Measurements from ENCODE around the gene CAMKMT. TPM values are rescaled to one million over a fixed set of nuclear protein-coding genes. Genes with fewer than 3 reads are reported as not detected.
"Not testable (repeated sequence)": the region's sequence is repeated elsewhere in the genome, so short reads cannot be mapped to it uniquely, and the experiment has no call there.

Gene CAMKMT
- total RNA-seq, 1 donor from 2014 or later, result 7.6 TPM

- no peak for DNase-seq (ENCODE audit: low read depth, low spot score)
Measured at GRCh38 chr2:44360749-44361329, 908 bp upstream of the CAMKMT start.

- no peak for DNase-seq (ENCODE audit: low read depth, low spot score)
Measured at GRCh38 chr2:44362207-44363015, 664 bp downstream of the CAMKMT start.

- DNase-seq (ENCODE audit: low read depth, low spot score), result no peak
Measured at GRCh38 chr2:44364604-44365003, 2.9 kb downstream of the CAMKMT start.

GRCh38 chr2:44367591-44367990 is 5.8 kb downstream of the CAMKMT start:
- no peak for DNase-seq (ENCODE audit: low read depth, low spot score)

- DNase-seq (ENCODE audit: low read depth, low spot score), result no peak
Measured at GRCh38 chr2:44369392-44369791, 7.6 kb downstream of the CAMKMT start.

GRCh38 chr2:44371445-44371844 is 9.7 kb downstream of the CAMKMT start:
- no peak for DNase-seq (ENCODE audit: low read depth, low spot score)

- DNase-seq (ENCODE audit: low read depth, low spot score), result no peak
Measured at GRCh38 chr2:44372246-44372645, 10.5 kb downstream of the CAMKMT start.

- DNase-seq (ENCODE audit: low read depth, low spot score), result no peak
Measured at GRCh38 chr2:44377486-44377885, 15.7 kb downstream of the CAMKMT start.

GRCh38 chr2:44385226-44385625 is 23.5 kb downstream of the CAMKMT start:
- not testable (repeated sequence) for DNase-seq (ENCODE audit: low read depth, low spot score)

- no peak for DNase-seq (ENCODE audit: low read depth, low spot score)
Measured at GRCh38 chr2:44388877-44389276, 27.1 kb downstream of the CAMKMT start.

- DNase-seq (ENCODE audit: low read depth, low spot score), result no peak
Measured at GRCh38 chr2:44389895-44390294, 28.1 kb downstream of the CAMKMT start.

- DNase-seq (ENCODE audit: low read depth, low spot score), result no peak
Measured at GRCh38 chr2:44392338-44392943, 30.7 kb downstream of the CAMKMT start.

- no peak for DNase-seq (ENCODE audit: low read depth, low spot score)
Measured at GRCh38 chr2:44397447-44398175, 35.9 kb downstream of the CAMKMT start.

- no peak for DNase-seq (ENCODE audit: low read depth, low spot score)
Measured at GRCh38 chr2:44398243-44398897, 36.6 kb downstream of the CAMKMT start.

GRCh38 chr2:44420725-44421124 is 59.0 kb downstream of the CAMKMT start:
- DNase-seq (ENCODE audit: low read depth, low spot score), result no peak

GRCh38 chr2:44424211-44424610 is 62.5 kb downstream of the CAMKMT start:
- no peak for DNase-seq (ENCODE audit: low read depth, low spot score)

- no peak for DNase-seq (ENCODE audit: low read depth, low spot score)
Measured at GRCh38 chr2:44429034-44429433, 67.3 kb downstream of the CAMKMT start.

- DNase-seq (ENCODE audit: low read depth, low spot score), result no peak
Measured at GRCh38 chr2:44430342-44430741, 68.6 kb downstream of the CAMKMT start.

- DNase-seq (ENCODE audit: low read depth, low spot score), result no peak
Measured at GRCh38 chr2:44433895-44434294, 72.1 kb downstream of the CAMKMT start.

- no peak for DNase-seq (ENCODE audit: low read depth, low spot score)
Measured at GRCh38 chr2:44441200-44441599, 79.5 kb downstream of the CAMKMT start.

GRCh38 chr2:44442019-44442418 is 80.3 kb downstream of the CAMKMT start:
- DNase-seq (ENCODE audit: low read depth, low spot score), result no peak
